Right lobe of liver (tissue), 4 donors: ENCODE measurements around the gene ZNF528.

Experiments used
- POLR2A ChIP-seq: fragments of 450-650 bp; IDR thresholded peaks from one replicate; pipeline ENCODE4 v1.6.1; 2017; ENCODE audit warnings: antibody characterized with exemption, mild to moderate bottlenecking
- TF ChIP-seq, protein P1 (sequence below), 4 donors: fragments of 200-600 bp in 3 of 4; fragments of 450-650 bp in 1 of 4; IDR thresholded peaks; one replicate each; pipeline versions ENCODE4 v1.5.1 to v1.8.0; 2016 to 2022; ENCODE audit warnings: antibody characterized with exemption in 4 of 4, mild to moderate bottlenecking in 2 of 4
- donor health status: DM: no; HTN: no; CAD: no.
- donor health status: DM: no; HTN: no; CAD: no.
- donor health status: DM: no; HTN: yes; CAD: no.

GRCh38 chr19:52369559-52370340, 27.9 kb upstream of the ZNF528 start, which contains the start of gene ZNF880:
- TF ChIP-seq, protein P1, sequence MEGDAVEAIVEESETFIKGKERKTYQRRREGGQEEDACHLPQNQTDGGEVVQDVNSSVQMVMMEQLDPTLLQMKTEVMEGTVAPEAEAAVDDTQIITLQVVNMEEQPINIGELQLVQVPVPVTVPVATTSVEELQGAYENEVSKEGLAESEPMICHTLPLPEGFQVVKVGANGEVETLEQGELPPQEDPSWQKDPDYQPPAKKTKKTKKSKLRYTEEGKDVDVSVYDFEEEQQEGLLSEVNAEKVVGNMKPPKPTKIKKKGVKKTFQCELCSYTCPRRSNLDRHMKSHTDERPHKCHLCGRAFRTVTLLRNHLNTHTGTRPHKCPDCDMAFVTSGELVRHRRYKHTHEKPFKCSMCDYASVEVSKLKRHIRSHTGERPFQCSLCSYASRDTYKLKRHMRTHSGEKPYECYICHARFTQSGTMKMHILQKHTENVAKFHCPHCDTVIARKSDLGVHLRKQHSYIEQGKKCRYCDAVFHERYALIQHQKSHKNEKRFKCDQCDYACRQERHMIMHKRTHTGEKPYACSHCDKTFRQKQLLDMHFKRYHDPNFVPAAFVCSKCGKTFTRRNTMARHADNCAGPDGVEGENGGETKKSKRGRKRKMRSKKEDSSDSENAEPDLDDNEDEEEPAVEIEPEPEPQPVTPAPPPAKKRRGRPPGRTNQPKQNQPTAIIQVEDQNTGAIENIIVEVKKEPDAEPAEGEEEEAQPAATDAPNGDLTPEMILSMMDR (IDR thresholded peaks at IDR 0.05): no peak
- peak; percentile 25 for TF ChIP-seq POLR2A
